DND-41 (cell line): ENCODE data around the gene DPH1.

Experiments used
- ATAC-seq: fragments of 200-7000 bp; cut with Tn5 transposase; 3 replicates; pipeline ENCODE4 v1.9.1; 2021; ENCODE audit warnings: low read depth; ENCODE audit not compliant: insufficient read depth
- DNase-seq: peaks from one replicate; pipeline ENCODE4 v3.0.0-alpha.2; 2020
- H2AFZ ChIP-seq: 2 replicates; pipeline ENCODE4 v1.6.0; 2012; ENCODE audit warnings: low read depth, low read length
- H3K27ac ChIP-seq: 2 replicates; pipeline ENCODE4 v1.5.1; 2012; ENCODE audit warnings: low read length, inconsistent platforms
- H3K27me3 ChIP-seq: fragments of 200-600 bp; sonication (generic); 2 replicates; pipeline ENCODE4 v1.6.0; 2012; ENCODE audit warnings: low read length, mild to moderate bottlenecking, inconsistent platforms; ENCODE audit not compliant: insufficient read depth, poor library complexity
- H3K36me3 ChIP-seq: 2 replicates; pipeline ENCODE4 v1.5.1; 2012; ENCODE audit warnings: low read length, inconsistent platforms; ENCODE audit not compliant: insufficient read depth
- H3K4me1 ChIP-seq: 2 replicates; pipeline ENCODE4 v1.5.1; 2012; ENCODE audit warnings: mild to moderate bottlenecking, low read length; ENCODE audit not compliant: insufficient read depth
- H3K4me2 ChIP-seq: 2 replicates; pipeline ENCODE4 v1.6.0; 2012; ENCODE audit warnings: mild to moderate bottlenecking, moderate library complexity, low read length, inconsistent platforms; ENCODE audit not compliant: insufficient read depth
- H3K4me3 ChIP-seq, 2 experiments: fragments of 200-600 bp in 1 of 2; shearing (Covaris generic) in 1 of 2; 2 replicates each; pipeline ENCODE4 v1.5.1; 2012 to 2016; ENCODE audit warnings: inconsistent platforms in 2 of 2, low read length in 2 of 2, mild to moderate bottlenecking in 2 of 2, low read depth in 1 of 2, moderate library complexity in 1 of 2
- H3K79me2 ChIP-seq: 2 replicates; pipeline ENCODE4 v1.6.0; 2012; ENCODE audit warnings: low read length, inconsistent platforms; ENCODE audit not compliant: insufficient read depth
- H3K9ac ChIP-seq: 2 replicates; pipeline ENCODE4 v1.6.0; 2012; ENCODE audit warnings: low read depth, mild to moderate bottlenecking, inconsistent platforms, low read length, moderate library complexity
- H3K9me3 ChIP-seq: 2 replicates; pipeline ENCODE4 v1.5.1; 2012; ENCODE audit warnings: low read length, moderate library complexity, mild to moderate bottlenecking, inconsistent platforms; ENCODE audit not compliant: insufficient read depth, severe bottlenecking
- H4K20me1 ChIP-seq: 2 replicates; pipeline ENCODE4 v1.6.0; 2012; ENCODE audit warnings: low read length; ENCODE audit not compliant: insufficient read depth
- CTCF ChIP-seq: IDR thresholded peaks from 2 replicates; pipeline ENCODE4 v1.5.1; 2012; ENCODE audit warnings: borderline replicate concordance, low read length, moderate library complexity, mild to moderate bottlenecking; ENCODE audit not compliant: poor library complexity, severe bottlenecking; ENCODE audit errors: extremely low read depth
- EZH2 ChIP-seq: IDR thresholded peaks from 3 replicates; pipeline ENCODE4 v1.6.1; 2012; ENCODE audit warnings: borderline replicate concordance, low read depth, mild to moderate bottlenecking, moderate library complexity, low read length, inconsistent platforms; ENCODE audit not compliant: severe bottlenecking

DPH1 gene

GRCh38 chr17:2004435-2004952, 25.5 kb upstream of the DPH1 start:
- ATAC-seq, result no peak
- Histone ChIP-seq H3K9ac (no peak overlapping the region), H3K9me3 (no peaks in the 10 kb centered on the region), H3K27ac (no peak overlapping the region), H3K4me3 (no peak overlapping the region), H2AFZ (no peak overlapping the region), H3K27me3 (no peaks in the 10 kb centered on the region), H4K20me1 (no peaks in the 10 kb centered on the region), H3K4me2 (no peak overlapping the region), H3K79me2 (no peaks in the 10 kb centered on the region), H3K4me1 (no peaks in the 10 kb centered on the region), H3K36me3 (no peaks in the 10 kb centered on the region)
- TF ChIP-seq EZH2 (no peak), CTCF (no peak)
- DNase-seq, result no peak

GRCh38 chr17:2008332-2009126, 21.4 kb upstream of the DPH1 start:
- Histone ChIP-seq H3K4me3 (no peak overlapping the region), H3K9ac (no peak overlapping the region), H3K79me2 (no peaks in the 10 kb centered on the region), H2AFZ (no peak overlapping the region), H3K4me2 (no peak overlapping the region), H4K20me1 (no peaks in the 10 kb centered on the region), H3K4me1 (peaks cover 11% of the 10 kb centered on the region), H3K36me3 (no peaks in the 10 kb centered on the region), H3K27ac (no peak overlapping the region), H3K9me3 (no peaks in the 10 kb centered on the region), H3K27me3 (peaks cover 6% of the 10 kb centered on the region)
- ATAC-seq (no peak), DNase-seq (no peak)
- TF ChIP-seq CTCF, result no peak
- TF ChIP-seq EZH2, result no peak

DNA sequence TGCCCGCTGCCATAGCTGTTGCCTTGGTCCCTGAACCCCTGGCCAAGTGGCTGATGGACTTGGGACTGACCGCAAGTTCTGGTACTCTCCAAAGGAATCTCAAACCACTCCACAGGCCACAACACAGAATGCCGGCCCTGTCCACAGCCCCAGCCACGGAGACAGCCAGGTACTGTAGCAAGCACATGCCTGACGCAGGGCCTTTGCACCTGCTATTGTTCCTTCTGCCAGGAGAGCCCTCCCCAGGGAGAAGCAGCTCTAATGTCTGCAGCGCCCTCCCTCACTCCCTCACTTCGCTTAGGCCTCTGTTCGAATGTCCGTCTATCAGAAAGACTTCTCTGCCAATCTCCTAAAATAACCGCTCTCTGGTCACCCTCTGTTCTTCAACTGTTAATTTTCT, 20.2 kb upstream of the DPH1 start:
- no peaks in the 10 kb centered on the region for H3K9me3 ChIP-seq
- peaks cover 11% of the 10 kb centered on the region for H3K4me1 ChIP-seq
- DNase-seq (no peak), ATAC-seq (no peak)
- H3K4me2 ChIP-seq, result no peak overlapping the region
- TF ChIP-seq EZH2, result no peak
- no peak for TF ChIP-seq CTCF
- no peak overlapping the region for H3K9ac ChIP-seq
- H3K4me3 ChIP-seq, result no peak overlapping the region
- H3K36me3 ChIP-seq, result no peaks in the 10 kb centered on the region
- H3K27me3 ChIP-seq, result peaks cover 6% of the 10 kb centered on the region
- no peak overlapping the region for H2AFZ ChIP-seq
- no peaks in the 10 kb centered on the region for H3K79me2 ChIP-seq
- H3K27ac ChIP-seq, result no peak overlapping the region
- H4K20me1 ChIP-seq, result no peaks in the 10 kb centered on the region
